Uterus (tissue), 4 donors: ENCODE results near the gene SORL1. TPM values are rescaled to one million over a fixed set of nuclear protein-coding genes. Genes with fewer than 3 reads are reported as not detected.
"Not testable (repeated sequence)": the region's sequence is repeated elsewhere in the genome, so short reads cannot be mapped to it uniquely, and the experiment has no call there.

ENCODE experiments used
- DNase-seq, 2 donors: peaks; one replicate each; pipeline ENCODE4 v3.0.0-alpha.2; 2019 to 2020
- H3K27ac ChIP-seq, 2 donors: fragments of 200-600 bp; sonication (generic); 1 replicate in 1 of 2; 2 replicates in 1 of 2; pipeline ENCODE4 v1.5.1; 2016 to 2018
- H3K27me3 ChIP-seq, 2 donors: fragments of 200-600 bp; sonication (generic); one replicate each; pipeline ENCODE4 v1.5.1; 2018 to 2019; ENCODE audit warnings: control low read depth in 1 of 2
- H3K36me3 ChIP-seq, 2 donors: fragments of 200-600 bp; sonication (generic); one replicate each; pipeline ENCODE4 v1.5.1; 2019; ENCODE audit warnings: control low read depth in 1 of 2
- H3K4me1 ChIP-seq, 2 donors: fragments of 200-600 bp; sonication (generic); one replicate each; pipeline ENCODE4 v1.5.1; 2018 to 2019; ENCODE audit warnings: control low read depth in 1 of 2
- H3K4me3 ChIP-seq, 2 donors: fragments of 200-600 bp; sonication (generic); 1 replicate in 1 of 2; 2 replicates in 1 of 2; pipeline ENCODE4 v1.5.1; 2018 to 2019; ENCODE audit warnings: mild to moderate bottlenecking in 1 of 2
- H3K9me3 ChIP-seq, 2 donors: fragments of 200-600 bp; sonication (generic); one replicate each; pipeline ENCODE4 v1.5.1; 2019; ENCODE audit warnings: control low read depth in 1 of 2
- CTCF ChIP-seq, 4 experiments: fragments of 200-600 bp in 2 of 4; fragments of 450-650 bp in 2 of 4; sonication (generic) in 2 of 4; IDR thresholded peaks; one replicate each; pipeline ENCODE4 v1.5.1; 2016 to 2019; ENCODE audit warnings: antibody characterized with exemption in 4 of 4, mild to moderate bottlenecking in 2 of 4, moderate library complexity in 1 of 4
- POLR2A ChIP-seq, 2 donors: fragments of 450-650 bp; IDR thresholded peaks; one replicate each; pipeline ENCODE4 v1.6.1; 2016; ENCODE audit warnings: antibody characterized with exemption in 2 of 2, mild to moderate bottlenecking in 1 of 2, moderate library complexity in 1 of 2
- intact Hi-C: fragments of 100-400 bp; cut with DNase I; formaldehyde crosslinking; loops from one replicate; pipeline ENCODE4 v1.15.1; 2023; ENCODE audit warnings: low total_unique reads
- total RNA-seq, 4 donors: library from RNA; depleted of rRNA in 3 of 4; stranded (reverse); fragments of >200 nt in 3 of 4; gene quantifications; one replicate each; pipeline versions ENCODE4 v1.1.0 to v1.2.4, GENCODE V29; 2014 to 2023
- donor health status: DM: yes; HTN: yes; CAD: no.

SORL1 gene
- total RNA-seq, 4 donors from 2014 or later = 7.6 to 42.6 (median 17.2) TPM

GRCh38 chr11:121563900-121564822 is 112.0 kb downstream of the SORL1 start:
- intact Hi-C loops = no loop called here
- Histone ChIP-seq H3K4me3 (no peak overlapping the region), H3K27me3 (no peaks in the 10 kb centered on the region), H3K27ac (no peak overlapping the region), H3K36me3 (no peaks in the 10 kb centered on the region), H3K9me3 (no peaks in the 10 kb centered on the region), H3K4me1 (no peaks in the 10 kb centered on the region)
- no peak for TF ChIP-seq POLR2A (IDR thresholded peaks at IDR 0.05)
- TF ChIP-seq CTCF (IDR thresholded peaks at IDR 0.05) = no peak
- DNase-seq = no peak

- intact Hi-C loops = no loop called here
- Histone ChIP-seq H3K4me3 (no peak overlapping the region), H3K4me1 (no peaks in the 10 kb centered on the region), H3K9me3 (no peaks in the 10 kb centered on the region), H3K36me3 (no peaks in the 10 kb centered on the region), H3K27ac (no peak overlapping the region), H3K27me3 (no peaks in the 10 kb centered on the region)
- DNase-seq = no peak
- no peak for TF ChIP-seq POLR2A (IDR thresholded peaks at IDR 0.05)
- no peak for TF ChIP-seq CTCF (IDR thresholded peaks at IDR 0.05)
These were observed 113.0 kb downstream of the SORL1 start for GRCh38 chr11:121564948-121565684.

GRCh38 chr11:121566279-121567168 is 114.4 kb downstream of the SORL1 start:
- H3K4me1 ChIP-seq = no peaks in the 10 kb centered on the region
- TF ChIP-seq POLR2A (IDR thresholded peaks at IDR 0.05) (no peak), CTCF (IDR thresholded peaks at IDR 0.05) (no peak)
- no peaks in the 10 kb centered on the region for H3K9me3 ChIP-seq
- H3K36me3 ChIP-seq = no peaks in the 10 kb centered on the region
- H3K27ac ChIP-seq = no peak overlapping the region
- DNase-seq = no peak
- H3K27me3 ChIP-seq = no peaks in the 10 kb centered on the region
- no peak overlapping the region for H3K4me3 ChIP-seq
- intact Hi-C loops = no loop called here

GRCh38 chr11:121567995-121568394 is 115.9 kb downstream of the SORL1 start:
- Histone ChIP-seq H3K36me3 (no peaks in the 10 kb centered on the region), H3K27me3 (no peaks in the 10 kb centered on the region), H3K4me1 (no peaks in the 10 kb centered on the region), H3K9me3 (no peaks in the 10 kb centered on the region), H3K4me3 (no peak overlapping the region), H3K27ac (no peak overlapping the region)
- intact Hi-C loops = no loop called here
- TF ChIP-seq CTCF (IDR thresholded peaks at IDR 0.05) (no peak), POLR2A (IDR thresholded peaks at IDR 0.05) (no peak)
- DNase-seq = no peak

- H3K27ac ChIP-seq, H3K9me3 ChIP-seq, H3K4me1 ChIP-seq, H3K4me3 ChIP-seq, DNase-seq, H3K27me3 ChIP-seq, H3K36me3 ChIP-seq, intact Hi-C loops: not testable (repeated sequence)
These were observed 117.5 kb downstream of the SORL1 start for GRCh38 chr11:121569332-121570299.
